Stomach (tissue), 9 donors: Measurements from ENCODE around the gene XRCC4. TPM values are rescaled to one million over a fixed set of nuclear protein-coding genes. Genes with fewer than 3 reads are reported as not detected.

Experiments
- DNase-seq, 2 donors: peaks; one replicate each; pipeline versions ENCODE4 v3.0.0 to v3.0.0-alpha.2; 2013 to 2019
- H3K27ac ChIP-seq, 5 donors: fragments of 200-600 bp in 4 of 5; sonication (generic) in 4 of 5; one replicate each; pipeline ENCODE4 v1.5.1; 2013 to 2019; ENCODE audit warnings: mild to moderate bottlenecking in 1 of 5, moderate library complexity in 1 of 5
- H3K27me3 ChIP-seq, 3 donors: fragments of 200-600 bp; sonication (generic); one replicate each; pipeline ENCODE4 v1.5.1; 2017 to 2019; ENCODE audit warnings: mixed run types in 1 of 3
- H3K36me3 ChIP-seq, 4 donors: fragments of 200-600 bp; sonication (generic); 1 replicate in 3 of 4; 2 replicates in 1 of 4; pipeline ENCODE4 v1.5.1; 2016 to 2019
- H3K4me1 ChIP-seq, 4 donors: fragments of 200-600 bp; sonication (generic); one replicate each; pipeline ENCODE4 v1.5.1; 2016 to 2019
- H3K4me3 ChIP-seq, 4 donors: fragments of 200-600 bp; sonication (generic) in 3 of 4; one replicate each; pipeline ENCODE4 v1.5.1; 2016 to 2019; ENCODE audit warnings: mild to moderate bottlenecking in 1 of 4
- H3K9me3 ChIP-seq, 4 donors: fragments of 200-600 bp; sonication (generic); one replicate each; pipeline ENCODE4 v1.5.1; 2016 to 2019
- EP300 ChIP-seq: sonication (generic); formaldehyde crosslinking; IDR thresholded peaks from one replicate; pipeline ENCODE4 v1.6.1; 2017; ENCODE audit warnings: antibody characterized with exemption
- POLR2A ChIP-seq, 4 donors: fragments of 450-650 bp; IDR thresholded peaks; one replicate each; pipeline ENCODE4 v1.6.1; 2016; ENCODE audit warnings: antibody characterized with exemption in 4 of 4, control low read depth in 2 of 4, mild to moderate bottlenecking in 1 of 4, moderate library complexity in 1 of 4
- POLR2AphosphoS5 ChIP-seq, 3 donors: sonication (generic); formaldehyde crosslinking; IDR thresholded peaks; one replicate each; pipeline ENCODE4 v1.6.1; 2016; ENCODE audit warnings: antibody characterized with exemption in 3 of 3
- WGBS, 5 donors: extraction: QIAGEN DNeasy Blood & Tissue Kit in 3 of 5; methylation state at CpG; one replicate each; pipeline versions ENCODE4 v1.1.5 to v1.1.7; 2013 to 2018; 5-methylcytosine and 5-hydroxymethylcytosine counted together
- intact Hi-C: fragments of 100-400 bp; cut with DNase I; formaldehyde crosslinking; loops from one replicate; pipeline ENCODE4 v1.15.1; 2023; ENCODE audit warnings: low total_unique reads
- polyA plus RNA-seq, 3 donors: library from polyadenylated mRNA; stranded (reverse); fragments of 200-250 nt; gene quantifications; one replicate each; pipeline ENCODE4 v1.2.3, GENCODE V29; 2013
- small RNA-seq, 4 donors: library from RNA; depleted of rRNA; stranded (forward); fragments of <200 nt; gene quantifications; one replicate each; pipeline ENCODE3, GENCODE V24; 2016
- total RNA-seq, 5 donors: library from RNA; depleted of rRNA; stranded (reverse); fragments of >200 nt; gene quantifications; one replicate each; pipeline versions ENCODE4 v1.1.0 to v1.2.3, GENCODE V29; 2014 to 2016
- TF ChIP-seq, protein P1 (sequence below), 7 experiments: fragments of 450-650 bp in 4 of 7; fragments of 200-600 bp in 3 of 7; sonication (generic) in 3 of 7; IDR thresholded peaks; one replicate each; pipeline ENCODE4 v1.5.1; 2016 to 2019; ENCODE audit warnings: antibody characterized with exemption in 7 of 7, control low read depth in 2 of 7, mild to moderate bottlenecking in 1 of 7
- donor health status: healthy with polysubstance abuse.
- donor health status: Bipolar disorder and iron deficiency.
- donor health status: healthy.

Gene XRCC4
- total and polyA plus RNA-seq, 8 donors: 0.45 to 14.2 (median 8.4) TPM; not detected in 1

GRCh38 chr5:83400701-83401100, 323.4 kb downstream of the XRCC4 start:
- H3K27ac ChIP-seq: no peak overlapping the region
- intact Hi-C loops: no loop called here
- no peaks in the 10 kb centered on the region for H3K27me3 ChIP-seq
- no peak overlapping the region for H3K4me3 ChIP-seq
- no peaks in the 10 kb centered on the region for H3K4me1 ChIP-seq
- WGBS, 5 donors: 83 to 92% (median 88%) methylated on average over 3 of the region's 3 CpGs
- no peaks in the 10 kb centered on the region for H3K36me3 ChIP-seq
- TF ChIP-seq, protein P1, sequence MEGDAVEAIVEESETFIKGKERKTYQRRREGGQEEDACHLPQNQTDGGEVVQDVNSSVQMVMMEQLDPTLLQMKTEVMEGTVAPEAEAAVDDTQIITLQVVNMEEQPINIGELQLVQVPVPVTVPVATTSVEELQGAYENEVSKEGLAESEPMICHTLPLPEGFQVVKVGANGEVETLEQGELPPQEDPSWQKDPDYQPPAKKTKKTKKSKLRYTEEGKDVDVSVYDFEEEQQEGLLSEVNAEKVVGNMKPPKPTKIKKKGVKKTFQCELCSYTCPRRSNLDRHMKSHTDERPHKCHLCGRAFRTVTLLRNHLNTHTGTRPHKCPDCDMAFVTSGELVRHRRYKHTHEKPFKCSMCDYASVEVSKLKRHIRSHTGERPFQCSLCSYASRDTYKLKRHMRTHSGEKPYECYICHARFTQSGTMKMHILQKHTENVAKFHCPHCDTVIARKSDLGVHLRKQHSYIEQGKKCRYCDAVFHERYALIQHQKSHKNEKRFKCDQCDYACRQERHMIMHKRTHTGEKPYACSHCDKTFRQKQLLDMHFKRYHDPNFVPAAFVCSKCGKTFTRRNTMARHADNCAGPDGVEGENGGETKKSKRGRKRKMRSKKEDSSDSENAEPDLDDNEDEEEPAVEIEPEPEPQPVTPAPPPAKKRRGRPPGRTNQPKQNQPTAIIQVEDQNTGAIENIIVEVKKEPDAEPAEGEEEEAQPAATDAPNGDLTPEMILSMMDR (IDR thresholded peaks at IDR 0.05): no peak
- TF ChIP-seq POLR2AphosphoS5 (IDR thresholded peaks at IDR 0.05) (no peak), EP300 (no peak), POLR2A (IDR thresholded peaks at IDR 0.05) (no peak)
- H3K9me3 ChIP-seq: no peaks in the 10 kb centered on the region
- DNase-seq: no peak

DNA sequence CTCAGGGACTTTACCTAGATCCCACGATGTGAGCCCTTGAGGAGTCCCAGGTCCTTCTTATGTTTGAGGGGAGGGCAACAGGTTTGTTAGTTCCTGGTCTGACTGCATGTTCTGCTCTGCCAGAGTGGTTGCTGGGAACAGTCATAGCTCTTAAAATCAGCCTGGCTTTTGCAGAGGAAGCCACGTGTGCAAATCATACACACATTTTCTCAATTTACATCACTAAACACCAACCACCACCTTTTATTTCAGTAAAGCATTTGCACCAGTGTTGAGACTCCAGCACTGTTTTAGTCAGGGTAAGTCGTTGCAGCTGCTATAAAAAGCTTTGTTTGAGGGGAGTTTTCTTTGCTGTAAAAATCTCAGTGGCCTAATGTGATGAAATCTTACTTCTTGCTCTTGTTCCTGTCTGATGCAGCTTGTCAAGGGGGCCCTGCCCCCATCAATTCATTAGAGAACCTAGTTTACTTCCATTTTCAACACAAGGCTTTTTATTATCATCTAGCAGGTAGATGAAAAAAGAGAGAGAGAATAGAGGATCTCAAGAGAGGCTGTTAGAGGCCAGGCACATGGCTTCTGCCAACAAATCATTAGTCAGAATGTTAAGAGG, 323.9 kb downstream of the XRCC4 start:
- Histone ChIP-seq H3K4me3 (no peak overlapping the region), H3K27me3 (no peaks in the 10 kb centered on the region), H3K36me3 (no peaks in the 10 kb centered on the region), H3K4me1 (no peaks in the 10 kb centered on the region), H3K9me3 (no peaks in the 10 kb centered on the region), H3K27ac (no peak overlapping the region)
- WGBS, 5 donors: 49 to 71% (median 59%) methylated on average over 3 of the region's 3 CpGs
- TF ChIP-seq, protein P1 (IDR thresholded peaks at IDR 0.05): no peak
- TF ChIP-seq POLR2AphosphoS5 (IDR thresholded peaks at IDR 0.05): no peak
- no peak for TF ChIP-seq POLR2A (IDR thresholded peaks at IDR 0.05)
- no peak for TF ChIP-seq EP300
- no peak for DNase-seq
- intact Hi-C loops: no loop called here

- H3K4me1 ChIP-seq: no peaks in the 10 kb centered on the region
- no peaks in the 10 kb centered on the region for H3K36me3 ChIP-seq
- TF ChIP-seq POLR2A (IDR thresholded peaks at IDR 0.05): no peak
- TF ChIP-seq, protein P1 (IDR thresholded peaks at IDR 0.05): no peak
- TF ChIP-seq POLR2AphosphoS5 (IDR thresholded peaks at IDR 0.05): no peak
- no peak for TF ChIP-seq EP300
- no peaks in the 10 kb centered on the region for H3K27me3 ChIP-seq
- no peaks in the 10 kb centered on the region for H3K9me3 ChIP-seq
- no peak for DNase-seq
- H3K4me3 ChIP-seq: no peak overlapping the region
- no peak overlapping the region for H3K27ac ChIP-seq
- intact Hi-C loops: no loop called here
Measured at GRCh38 chr5:83401775-83402174, 324.4 kb downstream of the XRCC4 start.

Small RNA genes lying within 50 kb of the gene (small RNA-seq; reads per million reads assigned to genes)
- 0.30 to 2.5 (median 1.4) reads per million in 4 donors for gene SCARNA18

Other genes with a start within 250 kb of the XRCC4 start
- gene TMEM167A, start 153 bp upstream of the XRCC4 start, total RNA-seq: 10 to 100 TPM in 3 of 5 donors, 1 to 10 TPM in 2; 5.5 to 75.8 (median 19.6) TPM
- 10 to 100 TPM; 24.0 to 29.8 (median 26.6) TPM for gene TMEM167A, start 153 bp upstream of the XRCC4 start, polyA plus RNA-seq